ENCODE data around the gene USP2.

USP2 gene

DNA sequence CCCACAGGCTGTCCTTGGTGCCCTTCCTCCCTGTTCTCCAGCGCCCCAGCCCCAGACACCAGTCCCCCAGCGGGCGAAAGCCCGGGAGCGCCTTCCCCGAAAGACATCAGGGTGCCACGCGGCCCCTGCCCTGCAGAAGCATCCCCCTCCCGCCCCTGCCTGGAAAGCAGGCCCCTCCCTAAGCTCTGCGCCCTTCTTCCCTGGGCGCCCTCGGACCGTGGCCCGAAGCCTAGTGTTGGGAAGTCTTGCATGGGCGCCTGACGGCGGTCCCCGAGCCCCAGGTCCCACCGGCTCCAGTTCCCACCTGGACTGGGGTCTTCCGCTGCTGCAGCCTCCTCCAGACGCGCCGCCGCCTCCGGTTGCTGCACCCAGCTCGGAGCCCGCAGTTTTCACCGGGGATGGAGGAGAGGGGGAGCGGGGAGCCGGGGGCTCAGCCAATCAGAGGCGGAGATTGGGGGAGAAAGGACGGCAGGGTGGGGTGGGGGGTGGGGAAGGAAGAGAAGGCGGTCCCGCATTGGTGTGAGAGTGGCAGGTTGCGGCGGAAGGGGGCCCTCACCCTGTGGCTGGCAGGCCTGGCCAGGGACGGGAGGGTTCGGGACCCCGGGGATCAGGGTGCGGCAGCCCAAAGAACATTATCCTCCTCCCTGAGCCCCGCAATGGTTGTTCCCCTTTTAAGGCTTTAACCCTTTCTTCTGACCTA lies 41.5 kb upstream of the USP2 start, which contains the start of gene THY1:
THY1 (minus strand) TSS at position 364 of the 700 bp plus-strand sequence. CDS start 2,267 bp downstream, outside the sequence.
- no peak within 1 kb of the TSS for H2AFZ ChIP-seq (ENCODE audit: low read length)
- H3K27ac ChIP-seq (ENCODE audit: low read length) = no peak within 1 kb of the TSS
- no peaks in the 10 kb centered on the region for H3K79me2 ChIP-seq (ENCODE audit: low read length)
- TF ChIP-seq, protein P1, sequence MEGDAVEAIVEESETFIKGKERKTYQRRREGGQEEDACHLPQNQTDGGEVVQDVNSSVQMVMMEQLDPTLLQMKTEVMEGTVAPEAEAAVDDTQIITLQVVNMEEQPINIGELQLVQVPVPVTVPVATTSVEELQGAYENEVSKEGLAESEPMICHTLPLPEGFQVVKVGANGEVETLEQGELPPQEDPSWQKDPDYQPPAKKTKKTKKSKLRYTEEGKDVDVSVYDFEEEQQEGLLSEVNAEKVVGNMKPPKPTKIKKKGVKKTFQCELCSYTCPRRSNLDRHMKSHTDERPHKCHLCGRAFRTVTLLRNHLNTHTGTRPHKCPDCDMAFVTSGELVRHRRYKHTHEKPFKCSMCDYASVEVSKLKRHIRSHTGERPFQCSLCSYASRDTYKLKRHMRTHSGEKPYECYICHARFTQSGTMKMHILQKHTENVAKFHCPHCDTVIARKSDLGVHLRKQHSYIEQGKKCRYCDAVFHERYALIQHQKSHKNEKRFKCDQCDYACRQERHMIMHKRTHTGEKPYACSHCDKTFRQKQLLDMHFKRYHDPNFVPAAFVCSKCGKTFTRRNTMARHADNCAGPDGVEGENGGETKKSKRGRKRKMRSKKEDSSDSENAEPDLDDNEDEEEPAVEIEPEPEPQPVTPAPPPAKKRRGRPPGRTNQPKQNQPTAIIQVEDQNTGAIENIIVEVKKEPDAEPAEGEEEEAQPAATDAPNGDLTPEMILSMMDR (IDR thresholded peaks at IDR 0.05; ENCODE audit: low read length) = no peak
- TF ChIP-seq EZH2phosphoT487 (IDR thresholded peaks at IDR 0.05; ENCODE audit: low read length) = no peak
- no peak for TF ChIP-seq EZH2 (optimal IDR thresholded peaks at IDR 0.05; ENCODE audit: low read depth, low read length)
- no peak within 1 kb of the TSS for H3K4me3 ChIP-seq (ENCODE audit: low read length)
- peaks cover 34% of the 10 kb centered on the region for H3K27me3 ChIP-seq (replicated peaks; ENCODE audit: insufficient read depth, low read length)
- no peaks in the 10 kb centered on the region for H3K36me3 ChIP-seq (replicated peaks; ENCODE audit: insufficient read depth, low read length)
- no peak for DNase-seq
- H3F3A ChIP-seq (ENCODE audit: insufficient read depth, low read length) = no peaks in the 10 kb centered on the region
- no peak within 1 kb of the TSS for H3K9ac ChIP-seq (ENCODE audit: low read length)
- H3K9me2 ChIP-seq (replicated peaks; ENCODE audit: insufficient read depth, low read length) = no peaks in the 10 kb centered on the region
- H3K4me2 ChIP-seq (ENCODE audit: low read depth, low read length) = no peak within 1 kb of the TSS
- no peaks in the 10 kb centered on the region for H3K9me3 ChIP-seq (replicated peaks; ENCODE audit: insufficient read depth, low read length)
- H3K4me1 ChIP-seq (ENCODE audit: low read length) = no peaks in the 10 kb centered on the region
- no peaks in the 10 kb centered on the region for H4K20me1 ChIP-seq (ENCODE audit: insufficient read depth, low read length)

GRCh38 chr11:119421941-119422808 lies 40.7 kb upstream of the USP2 start:
- peaks cover 34% of the 10 kb centered on the region for H3K27me3 ChIP-seq (replicated peaks; ENCODE audit: insufficient read depth, low read length)
- H3K4me3 ChIP-seq (ENCODE audit: low read length) = no peak overlapping the region
- H3K9me2 ChIP-seq (replicated peaks; ENCODE audit: insufficient read depth, low read length) = no peaks in the 10 kb centered on the region
- TF ChIP-seq, protein P1 (IDR thresholded peaks at IDR 0.05; ENCODE audit: low read length) = no peak
- TF ChIP-seq EZH2phosphoT487 (IDR thresholded peaks at IDR 0.05; ENCODE audit: low read length) = no peak
- TF ChIP-seq EZH2 (optimal IDR thresholded peaks at IDR 0.05; ENCODE audit: low read depth, low read length) = no peak
- no peaks in the 10 kb centered on the region for H3F3A ChIP-seq (ENCODE audit: insufficient read depth, low read length)
- no peaks in the 10 kb centered on the region for H3K4me1 ChIP-seq (ENCODE audit: low read length)
- DNase-seq = no peak
- no peaks in the 10 kb centered on the region for H4K20me1 ChIP-seq (ENCODE audit: insufficient read depth, low read length)
- H3K27ac ChIP-seq (ENCODE audit: low read length) = no peak overlapping the region
- H3K4me2 ChIP-seq (ENCODE audit: low read depth, low read length) = no peak overlapping the region
- no peaks in the 10 kb centered on the region for H3K9me3 ChIP-seq (replicated peaks; ENCODE audit: insufficient read depth, low read length)
- H3K36me3 ChIP-seq (replicated peaks; ENCODE audit: insufficient read depth, low read length) = no peaks in the 10 kb centered on the region
- no peak overlapping the region for H2AFZ ChIP-seq (ENCODE audit: low read length)
- no peak overlapping the region for H3K9ac ChIP-seq (ENCODE audit: low read length)
- no peaks in the 10 kb centered on the region for H3K79me2 ChIP-seq (ENCODE audit: low read length)

- Histone ChIP-seq H3K36me3 (replicated peaks; ENCODE audit: insufficient read depth, low read length) (no peaks in the 10 kb centered on the region), H3K4me1 (ENCODE audit: low read length) (no peaks in the 10 kb centered on the region), H2AFZ (ENCODE audit: low read length) (no peak overlapping the region), H3K9me2 (replicated peaks; ENCODE audit: insufficient read depth, low read length) (no peaks in the 10 kb centered on the region), H4K20me1 (ENCODE audit: insufficient read depth, low read length) (no peaks in the 10 kb centered on the region), H3K27me3 (replicated peaks; ENCODE audit: insufficient read depth, low read length) (peaks cover 34% of the 10 kb centered on the region), H3K9ac (ENCODE audit: low read length) (no peak overlapping the region), H3K4me3 (ENCODE audit: low read length) (no peak overlapping the region), H3K9me3 (replicated peaks; ENCODE audit: insufficient read depth, low read length) (no peaks in the 10 kb centered on the region), H3K4me2 (ENCODE audit: low read depth, low read length) (no peak overlapping the region), H3K79me2 (ENCODE audit: low read length) (no peaks in the 10 kb centered on the region), H3F3A (ENCODE audit: insufficient read depth, low read length) (no peaks in the 10 kb centered on the region), H3K27ac (ENCODE audit: low read length) (no peak overlapping the region)
- TF ChIP-seq, protein P1 (IDR thresholded peaks at IDR 0.05; ENCODE audit: low read length) = no peak
- TF ChIP-seq EZH2phosphoT487 (IDR thresholded peaks at IDR 0.05; ENCODE audit: low read length) = no peak
- TF ChIP-seq EZH2 (optimal IDR thresholded peaks at IDR 0.05; ENCODE audit: low read depth, low read length) = no peak
- DNase-seq = no peak
Observed at GRCh38 chr11:119421351-119421750, 39.9 kb upstream of the USP2 start.
